ENCODE results near the gene TBC1D22A. TPM values are rescaled to one million over a fixed set of nuclear protein-coding genes. Genes with fewer than 3 reads are reported as not detected.

Gene TBC1D22A
- total RNA-seq, 1 experiment from 2014 or later: 8.2 TPM

DNA sequence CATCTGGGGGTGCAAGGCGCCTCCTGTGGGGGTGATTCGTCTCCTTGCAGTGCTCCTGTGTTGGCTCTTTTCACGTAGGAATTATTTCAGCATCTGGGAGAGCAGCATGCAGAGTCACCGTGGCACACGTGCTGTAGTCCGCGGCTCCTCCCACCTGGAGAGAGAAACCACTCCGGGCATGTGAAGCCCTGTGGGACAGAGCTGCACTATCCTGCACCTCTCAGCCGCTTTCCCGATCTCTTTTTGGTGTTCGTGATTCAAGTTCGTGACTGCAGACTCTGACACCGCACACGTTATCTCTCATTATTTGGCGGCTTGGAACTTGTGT is 394.6 kb downstream of the TBC1D22A start:
- no peaks in the 10 kb centered on the region for H3K36me3 ChIP-seq (replicated peaks; ENCODE audit: control insufficient read depth, insufficient read depth, low read length)
- no peaks in the 10 kb centered on the region for H3K27me3 ChIP-seq (ENCODE audit: control insufficient read depth, insufficient read depth, low read length)
- DNase-seq: no peak
- H3K4me3 ChIP-seq (ENCODE audit: insufficient read depth, low read depth, low read length): no peak overlapping the region

DNA sequence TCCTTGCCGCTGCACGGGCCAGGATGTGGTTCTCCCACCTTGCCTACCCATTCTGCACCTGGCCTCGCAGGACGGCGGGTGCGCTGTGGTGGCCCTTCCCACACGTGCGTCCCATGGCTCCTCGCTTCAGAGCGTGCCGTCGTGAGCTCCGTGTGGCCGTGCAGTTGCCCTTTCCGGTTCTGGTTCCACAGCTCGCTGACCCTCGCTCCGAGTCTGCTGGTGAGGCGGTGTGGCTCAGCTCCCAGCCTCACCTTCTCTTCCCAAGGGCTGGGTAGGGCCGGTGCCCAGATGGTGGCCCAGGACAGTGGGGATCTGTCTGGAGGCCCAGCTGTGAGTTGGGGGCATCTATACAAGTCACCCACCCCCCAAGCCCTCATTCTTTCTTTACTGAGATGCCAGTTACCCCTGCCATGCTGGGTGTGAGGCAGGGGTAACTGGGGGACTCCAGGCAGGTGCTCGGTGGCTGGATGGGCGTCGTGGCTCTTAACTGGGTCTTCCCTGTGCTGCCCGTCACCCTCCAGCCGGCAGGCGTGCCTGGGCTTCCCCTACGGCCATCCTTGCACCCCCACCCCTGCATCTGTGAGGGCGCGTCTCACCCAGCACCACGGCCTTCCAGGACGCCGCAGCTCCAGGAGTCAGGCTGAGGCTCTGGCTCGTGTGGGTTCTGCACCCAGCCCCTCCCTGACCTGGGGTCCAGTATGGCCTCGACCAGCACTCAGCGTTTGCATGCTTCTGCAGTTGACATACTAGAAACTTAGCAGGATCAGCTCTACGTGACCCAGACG is 395.2 kb downstream of the TBC1D22A start:
- no peak for DNase-seq
- H3K27me3 ChIP-seq (ENCODE audit: control insufficient read depth, insufficient read depth, low read length): no peaks in the 10 kb centered on the region
- no peak overlapping the region for H3K4me3 ChIP-seq (ENCODE audit: insufficient read depth, low read depth, low read length)
- no peaks in the 10 kb centered on the region for H3K36me3 ChIP-seq (replicated peaks; ENCODE audit: control insufficient read depth, insufficient read depth, low read length)

GRCh38 chr22:47158457-47158856 is 396.0 kb downstream of the TBC1D22A start:
- no peaks in the 10 kb centered on the region for H3K36me3 ChIP-seq (replicated peaks; ENCODE audit: control insufficient read depth, insufficient read depth, low read length)
- DNase-seq: no peak
- no peaks in the 10 kb centered on the region for H3K27me3 ChIP-seq (ENCODE audit: control insufficient read depth, insufficient read depth, low read length)
- no peak overlapping the region for H3K4me3 ChIP-seq (ENCODE audit: insufficient read depth, low read depth, low read length)

- Histone ChIP-seq H3K27me3 (ENCODE audit: control insufficient read depth, insufficient read depth, low read length) (no peaks in the 10 kb centered on the region), H3K4me3 (ENCODE audit: insufficient read depth, low read depth, low read length) (no peak overlapping the region), H3K36me3 (replicated peaks; ENCODE audit: control insufficient read depth, insufficient read depth, low read length) (no peaks in the 10 kb centered on the region)
- no peak for DNase-seq
Measured at GRCh38 chr22:47159592-47159991, 397.1 kb downstream of the TBC1D22A start.

- Histone ChIP-seq H3K27me3 (ENCODE audit: control insufficient read depth, insufficient read depth, low read length) (no peaks in the 10 kb centered on the region), H3K4me3 (ENCODE audit: insufficient read depth, low read depth, low read length) (no peak overlapping the region), H3K36me3 (replicated peaks; ENCODE audit: control insufficient read depth, insufficient read depth, low read length) (no peaks in the 10 kb centered on the region)
- DNase-seq: no peak
Measured at GRCh38 chr22:47160141-47160541, 397.7 kb downstream of the TBC1D22A start.

- no peaks in the 10 kb centered on the region for H3K27me3 ChIP-seq (ENCODE audit: control insufficient read depth, insufficient read depth, low read length)
- no peaks in the 10 kb centered on the region for H3K36me3 ChIP-seq (replicated peaks; ENCODE audit: control insufficient read depth, insufficient read depth, low read length)
- no peak overlapping the region for H3K4me3 ChIP-seq (ENCODE audit: insufficient read depth, low read depth, low read length)
- DNase-seq: no peak
Measured at GRCh38 chr22:47160781-47161520, 398.5 kb downstream of the TBC1D22A start.

- Histone ChIP-seq H3K4me3 (ENCODE audit: insufficient read depth, low read depth, low read length) (no peak overlapping the region), H3K36me3 (replicated peaks; ENCODE audit: control insufficient read depth, insufficient read depth, low read length) (no peaks in the 10 kb centered on the region), H3K27me3 (ENCODE audit: control insufficient read depth, insufficient read depth, low read length) (no peaks in the 10 kb centered on the region)
- DNase-seq: no peak
Measured at GRCh38 chr22:47161631-47162030, 399.2 kb downstream of the TBC1D22A start.

- Histone ChIP-seq H3K4me3 (ENCODE audit: insufficient read depth, low read depth, low read length) (no peak overlapping the region), H3K36me3 (replicated peaks; ENCODE audit: control insufficient read depth, insufficient read depth, low read length) (no peaks in the 10 kb centered on the region), H3K27me3 (ENCODE audit: control insufficient read depth, insufficient read depth, low read length) (no peaks in the 10 kb centered on the region)
- DNase-seq: no peak
Measured at GRCh38 chr22:47162865-47163264, 400.4 kb downstream of the TBC1D22A start.

- no peak for DNase-seq
- no peaks in the 10 kb centered on the region for H3K36me3 ChIP-seq (replicated peaks; ENCODE audit: control insufficient read depth, insufficient read depth, low read length)
- H3K4me3 ChIP-seq (ENCODE audit: insufficient read depth, low read depth, low read length): no peak overlapping the region
- no peaks in the 10 kb centered on the region for H3K27me3 ChIP-seq (ENCODE audit: control insufficient read depth, insufficient read depth, low read length)
Measured at GRCh38 chr22:47163481-47163855, 401.0 kb downstream of the TBC1D22A start.

- no peaks in the 10 kb centered on the region for H3K36me3 ChIP-seq (replicated peaks; ENCODE audit: control insufficient read depth, insufficient read depth, low read length)
- H3K27me3 ChIP-seq (ENCODE audit: control insufficient read depth, insufficient read depth, low read length): no peaks in the 10 kb centered on the region
- no peak for DNase-seq
- H3K4me3 ChIP-seq (ENCODE audit: insufficient read depth, low read depth, low read length): no peak overlapping the region
Measured at GRCh38 chr22:47163856-47164513, 401.5 kb downstream of the TBC1D22A start.

- Histone ChIP-seq H3K4me3 (ENCODE audit: insufficient read depth, low read depth, low read length) (no peak overlapping the region), H3K27me3 (ENCODE audit: control insufficient read depth, insufficient read depth, low read length) (no peaks in the 10 kb centered on the region), H3K36me3 (replicated peaks; ENCODE audit: control insufficient read depth, insufficient read depth, low read length) (no peaks in the 10 kb centered on the region)
- DNase-seq: no peak
Measured at GRCh38 chr22:47164514-47165337, 402.3 kb downstream of the TBC1D22A start.

- H3K36me3 ChIP-seq (replicated peaks; ENCODE audit: control insufficient read depth, insufficient read depth, low read length): no peaks in the 10 kb centered on the region
- no peaks in the 10 kb centered on the region for H3K27me3 ChIP-seq (ENCODE audit: control insufficient read depth, insufficient read depth, low read length)
- H3K4me3 ChIP-seq (ENCODE audit: insufficient read depth, low read depth, low read length): no peak overlapping the region
- DNase-seq: no peak
Measured at GRCh38 chr22:47165338-47166032, 403.0 kb downstream of the TBC1D22A start.

DNA sequence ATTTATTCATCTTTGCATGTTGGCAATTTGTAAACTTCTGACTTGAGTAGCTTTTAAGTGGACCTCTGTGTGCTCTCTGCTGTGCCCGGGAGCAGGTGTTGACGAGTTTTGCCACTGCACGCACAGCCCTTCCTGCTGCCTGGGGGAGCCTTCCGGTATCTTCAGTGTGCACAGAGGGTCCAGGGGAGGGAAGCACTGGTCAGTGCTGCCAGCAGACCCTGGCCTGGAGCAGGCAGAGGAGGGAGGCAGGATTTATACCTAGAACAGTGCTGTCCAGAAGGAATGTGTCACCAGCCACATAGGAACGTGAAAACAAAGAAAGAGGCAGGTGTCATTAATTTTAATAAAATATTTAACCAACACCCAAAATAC is 403.6 kb downstream of the TBC1D22A start:
- no peak for DNase-seq
- Histone ChIP-seq H3K27me3 (ENCODE audit: control insufficient read depth, insufficient read depth, low read length) (no peaks in the 10 kb centered on the region), H3K4me3 (ENCODE audit: insufficient read depth, low read depth, low read length) (no peak overlapping the region), H3K36me3 (replicated peaks; ENCODE audit: control insufficient read depth, insufficient read depth, low read length) (no peaks in the 10 kb centered on the region)

GRCh38 chr22:47166446-47167016 is 404.1 kb downstream of the TBC1D22A start:
- H3K27me3 ChIP-seq (ENCODE audit: control insufficient read depth, insufficient read depth, low read length): no peaks in the 10 kb centered on the region
- no peak for DNase-seq
- no peak overlapping the region for H3K4me3 ChIP-seq (ENCODE audit: insufficient read depth, low read depth, low read length)
- no peaks in the 10 kb centered on the region for H3K36me3 ChIP-seq (replicated peaks; ENCODE audit: control insufficient read depth, insufficient read depth, low read length)
